MV-4-11 (cell line): Measurements from ENCODE around the gene WDFY2.

ENCODE experiments used
- DNase-seq: peaks from one replicate; lab custom pipeline; 2025; lab: John Stamatoyannopoulos, UW

Gene WDFY2

DNA sequence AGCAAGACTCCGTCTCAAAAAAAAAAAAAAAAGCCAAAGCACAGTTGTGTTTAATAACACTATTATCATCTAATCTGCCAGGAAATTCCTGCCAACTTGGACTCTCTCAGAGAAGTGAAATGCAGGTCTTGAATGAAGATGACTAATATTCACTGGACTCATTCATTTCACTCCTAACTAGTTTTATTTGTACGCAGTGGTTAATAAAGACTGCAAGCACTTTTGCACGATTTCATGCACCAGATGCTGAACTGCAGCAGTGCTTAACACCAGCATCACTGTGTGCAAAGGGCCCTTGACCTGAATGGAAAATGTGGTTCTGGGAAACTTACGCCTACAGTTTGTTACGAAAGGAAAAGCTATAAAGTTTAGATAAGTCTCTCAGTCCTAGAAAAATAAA lies 156.4 kb downstream of the WDFY2 start:
- DNase-seq, result no peak

DNA sequence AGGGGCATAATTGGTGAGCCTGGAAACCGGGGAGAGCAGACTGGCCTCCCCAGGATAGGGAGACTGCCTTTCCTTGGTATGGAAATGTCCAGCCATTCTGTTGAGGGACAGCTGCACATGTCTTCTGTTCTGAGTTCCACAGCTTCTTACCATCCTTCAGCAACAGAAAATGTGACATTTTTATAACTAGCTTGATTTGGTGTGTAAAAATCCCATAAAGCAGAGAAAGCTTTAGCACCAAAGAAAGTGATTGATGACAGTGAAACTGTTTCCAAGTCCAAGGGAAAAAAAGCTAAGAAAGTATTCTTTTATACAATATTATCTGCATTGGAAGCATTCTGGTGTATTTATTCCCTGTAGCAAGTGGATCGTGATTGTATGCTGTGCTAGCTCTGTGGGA lies 157.8 kb downstream of the WDFY2 start:
- no peak for DNase-seq

DNA sequence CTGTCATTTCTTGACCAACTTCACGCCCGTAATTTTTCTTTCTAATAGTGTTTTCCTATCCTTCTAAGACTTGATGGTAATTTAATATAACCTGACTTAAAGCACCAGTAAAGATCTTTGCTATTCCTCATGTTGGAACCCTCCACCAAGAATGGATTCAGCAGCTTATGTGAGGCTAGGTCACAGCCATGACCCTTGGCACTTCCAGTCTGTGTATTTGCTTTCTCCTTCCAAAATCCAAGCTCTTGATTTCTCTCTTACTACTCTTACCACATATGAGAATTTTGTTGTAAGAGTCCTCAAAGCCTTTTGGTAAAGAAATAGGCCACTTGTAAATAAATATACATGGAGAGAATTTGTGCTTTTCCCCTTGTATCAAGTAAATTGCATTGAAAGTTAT lies 158.3 kb downstream of the WDFY2 start:
- no peak for DNase-seq

DNA sequence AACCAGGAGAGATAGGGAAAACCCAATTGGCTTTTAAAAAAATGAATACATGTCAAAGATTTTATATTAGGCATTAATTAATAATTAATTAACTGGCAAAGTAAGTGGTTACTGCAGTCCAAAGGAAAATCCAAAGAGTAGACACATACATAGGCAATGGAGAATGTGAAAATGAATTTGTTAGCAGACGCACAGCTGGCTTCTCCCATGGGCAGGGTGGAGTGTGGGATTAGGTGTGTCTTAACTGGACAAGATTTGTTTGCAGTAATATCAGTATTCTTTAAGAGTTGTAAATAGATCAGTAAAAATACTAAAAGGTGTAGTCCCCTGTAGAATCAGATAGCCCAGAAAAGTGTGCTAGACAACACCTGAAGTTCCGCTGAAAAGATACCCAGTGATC lies 161.0 kb downstream of the WDFY2 start:
- DNase-seq, result no peak

DNA sequence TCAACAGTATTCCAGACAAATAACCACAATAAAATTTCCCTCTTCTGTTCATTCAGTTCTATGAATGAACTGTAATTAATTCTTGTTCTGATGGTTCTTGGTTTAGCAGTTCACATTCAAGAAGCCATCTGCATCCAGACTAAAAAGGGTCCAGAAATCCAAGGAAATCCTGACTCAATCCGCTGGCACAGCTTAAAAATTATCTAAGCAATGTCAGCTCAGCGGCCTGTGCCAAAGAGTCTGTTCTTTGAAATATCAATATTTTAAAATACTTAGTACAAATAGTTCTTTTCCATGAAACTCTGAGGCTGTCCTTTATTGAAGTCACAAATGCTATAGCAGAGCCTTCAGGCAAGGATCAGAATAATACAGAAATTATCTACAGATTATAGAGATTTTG lies 162.5 kb downstream of the WDFY2 start:
- no peak for DNase-seq

DNA sequence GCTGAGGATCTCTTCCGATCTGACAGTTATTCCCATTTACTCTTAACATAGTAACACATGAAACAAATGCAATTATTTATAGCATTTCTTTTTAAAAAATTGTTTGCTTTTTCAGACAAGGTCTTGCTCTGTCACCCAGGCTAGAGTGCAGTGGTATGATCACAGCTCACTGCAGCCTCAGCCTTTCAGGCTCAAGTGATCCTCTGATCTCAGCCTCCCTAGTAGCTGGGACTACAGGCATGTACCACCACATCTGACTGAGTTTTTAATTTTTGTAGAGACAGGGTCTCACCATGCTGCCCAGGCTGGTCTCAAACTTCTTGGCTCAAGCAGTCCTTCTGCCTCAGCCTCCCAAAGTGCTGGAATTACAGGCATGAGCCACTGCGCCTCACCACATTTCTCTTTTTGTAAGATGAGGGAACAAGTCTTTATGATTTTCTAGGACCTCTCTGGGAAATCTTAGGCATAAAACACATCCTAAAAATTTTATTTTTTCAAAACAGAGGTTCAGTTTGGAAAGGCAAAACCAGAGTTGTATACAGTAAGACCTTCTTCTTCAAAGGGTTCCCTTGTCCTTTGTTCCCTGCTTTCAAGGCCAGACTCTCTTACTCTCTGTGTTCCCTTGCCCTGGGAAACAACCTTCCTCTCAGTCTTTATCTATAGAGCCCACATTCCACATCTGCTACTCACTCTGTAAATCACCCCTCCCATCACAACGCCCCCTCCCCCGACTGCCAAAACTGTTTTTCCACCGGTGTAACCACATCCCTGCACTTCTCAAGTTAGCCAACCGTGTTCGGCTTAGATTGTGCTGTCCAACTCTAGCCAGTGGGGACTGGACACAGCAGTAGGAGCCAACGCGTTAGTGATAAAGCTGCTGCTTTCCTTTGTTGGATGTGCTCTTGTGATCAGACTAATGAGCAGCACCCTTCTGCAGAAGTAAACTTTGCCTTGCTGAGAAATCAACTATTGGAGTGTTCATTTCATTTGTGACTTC lies 163.5 kb downstream of the WDFY2 start:
- DNase-seq, result no peak

DNA sequence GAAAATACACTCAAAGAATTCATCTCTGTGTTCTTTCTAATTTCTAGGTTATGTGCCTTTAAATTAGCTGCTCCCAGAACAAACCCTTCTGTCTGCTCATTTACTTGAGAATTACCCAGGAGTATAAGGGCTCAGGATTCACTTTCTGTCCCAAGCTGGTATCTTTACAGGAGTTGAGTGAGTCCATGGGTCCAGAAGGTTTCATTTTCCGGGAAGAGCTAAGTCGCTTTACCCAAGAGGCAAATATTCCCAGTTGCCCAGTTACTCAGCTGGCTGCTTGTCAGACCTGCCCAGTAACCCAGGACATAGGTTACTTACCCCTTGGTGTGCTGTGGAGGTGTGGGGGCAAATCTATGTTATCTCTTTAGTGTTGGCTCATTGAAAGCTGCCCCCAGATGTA lies 172.4 kb downstream of the WDFY2 start:
- no peak for DNase-seq

DNA sequence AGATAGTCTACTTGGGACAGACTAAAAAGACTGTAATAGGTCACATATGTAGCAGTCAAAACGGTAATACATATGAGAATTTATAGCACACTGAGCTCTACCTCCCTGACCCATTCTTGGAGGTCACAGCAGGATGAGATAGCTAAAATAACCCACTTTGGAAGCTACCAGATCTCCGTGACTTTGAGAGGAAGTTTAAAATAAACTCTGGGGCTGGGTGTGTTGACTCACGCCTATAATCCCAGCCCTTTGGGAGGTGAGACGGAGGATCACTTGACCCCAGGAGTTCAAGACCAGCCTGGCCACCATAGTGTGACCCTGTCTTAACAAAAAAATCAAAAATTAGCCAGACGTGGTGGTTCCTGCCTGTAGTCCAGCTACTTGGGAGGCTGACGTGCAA lies 174.4 kb downstream of the WDFY2 start:
- no peak for DNase-seq

DNA sequence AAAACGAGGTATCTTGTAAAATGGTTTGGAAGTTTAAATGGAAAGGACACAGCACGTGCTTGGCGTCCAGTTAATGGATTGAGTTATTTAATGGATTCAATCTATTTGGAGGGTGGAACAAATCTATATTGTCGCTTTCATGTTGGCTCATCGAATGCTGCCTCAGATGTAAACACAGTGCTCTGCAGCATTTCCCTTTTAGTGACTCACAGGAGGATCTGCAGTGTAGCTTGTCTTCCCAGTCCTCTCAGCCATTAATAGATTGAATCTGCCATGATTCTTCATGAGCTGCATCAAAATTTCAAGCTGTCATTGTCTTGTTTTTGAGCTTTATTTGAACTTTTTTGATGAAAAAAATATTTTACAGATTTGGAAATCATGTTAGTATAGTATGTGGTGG lies 175.0 kb downstream of the WDFY2 start:
- DNase-seq, result peak; percentile 5

DNA sequence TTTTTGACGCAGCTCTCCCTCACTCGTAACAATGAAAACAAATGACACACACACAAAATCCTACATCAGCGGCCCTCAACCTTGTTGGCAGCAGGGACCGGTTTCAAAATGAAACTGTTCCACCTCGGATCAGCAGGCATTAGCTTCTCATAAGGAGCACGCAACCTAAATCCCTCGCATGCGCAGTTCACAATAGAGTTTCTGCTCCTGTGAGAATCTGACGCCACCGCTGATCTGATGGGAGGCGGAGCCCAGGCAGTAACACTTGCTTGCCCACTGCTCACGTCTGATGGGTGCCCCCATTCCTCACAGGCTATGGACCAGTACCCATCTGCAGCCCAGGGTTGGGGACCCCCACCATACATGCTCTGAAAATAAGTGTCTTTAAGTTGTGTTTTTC lies 176.3 kb downstream of the WDFY2 start:
- no peak for DNase-seq

DNA sequence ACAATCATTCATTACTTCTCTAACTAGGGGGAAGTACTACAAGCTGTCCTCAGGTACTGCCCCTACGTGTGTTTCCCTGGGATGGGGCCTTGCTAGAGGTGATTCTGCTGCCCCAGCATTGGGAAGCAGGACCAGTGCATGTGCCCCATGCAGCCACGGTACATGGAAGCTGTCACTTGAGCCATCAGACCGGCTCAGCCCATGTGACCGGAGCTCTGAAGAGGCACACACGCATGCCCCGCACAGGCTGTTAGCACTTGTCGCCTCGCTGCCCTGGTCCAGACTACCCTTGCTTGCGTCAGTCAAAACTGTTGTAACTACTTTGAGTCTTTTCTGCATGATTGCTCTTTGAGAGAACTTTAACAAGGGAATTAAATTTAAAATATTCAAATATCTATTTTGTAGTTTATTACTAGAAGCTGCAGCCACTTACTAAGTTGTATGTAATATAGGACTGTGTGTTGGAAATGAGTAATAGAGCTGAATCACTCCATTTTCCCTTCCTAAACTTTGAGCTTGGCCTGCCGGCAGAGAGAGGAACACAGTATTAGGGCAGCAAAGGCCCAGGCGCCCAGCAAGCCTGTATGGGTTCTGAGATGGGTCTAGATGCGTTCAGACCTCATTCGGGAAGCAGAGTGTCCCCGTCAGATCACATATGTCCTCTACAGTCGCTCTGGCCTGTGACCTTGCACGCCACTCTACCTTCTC lies 177.5 kb downstream of the WDFY2 start:
- DNase-seq, result no peak

DNA sequence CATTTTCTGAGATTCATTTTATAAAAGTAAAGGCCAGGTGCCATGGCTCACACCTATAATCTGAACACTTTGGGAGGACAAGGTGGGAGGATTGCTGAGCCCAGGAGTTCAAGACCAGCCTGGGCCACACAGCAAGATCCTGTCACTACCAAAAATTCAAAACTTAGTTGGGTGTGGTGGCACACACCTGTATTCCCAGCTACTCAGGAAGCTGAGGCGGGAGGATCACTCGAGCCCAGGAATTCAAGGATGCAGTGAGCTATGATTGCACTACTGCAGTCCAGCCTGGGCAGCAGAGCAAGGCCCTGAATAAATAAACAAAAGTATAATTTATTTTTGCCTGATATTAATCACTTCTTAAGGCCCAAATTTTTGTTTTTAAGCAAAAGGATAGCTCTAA lies 179.2 kb downstream of the WDFY2 start:
- DNase-seq, result no peak

DNA sequence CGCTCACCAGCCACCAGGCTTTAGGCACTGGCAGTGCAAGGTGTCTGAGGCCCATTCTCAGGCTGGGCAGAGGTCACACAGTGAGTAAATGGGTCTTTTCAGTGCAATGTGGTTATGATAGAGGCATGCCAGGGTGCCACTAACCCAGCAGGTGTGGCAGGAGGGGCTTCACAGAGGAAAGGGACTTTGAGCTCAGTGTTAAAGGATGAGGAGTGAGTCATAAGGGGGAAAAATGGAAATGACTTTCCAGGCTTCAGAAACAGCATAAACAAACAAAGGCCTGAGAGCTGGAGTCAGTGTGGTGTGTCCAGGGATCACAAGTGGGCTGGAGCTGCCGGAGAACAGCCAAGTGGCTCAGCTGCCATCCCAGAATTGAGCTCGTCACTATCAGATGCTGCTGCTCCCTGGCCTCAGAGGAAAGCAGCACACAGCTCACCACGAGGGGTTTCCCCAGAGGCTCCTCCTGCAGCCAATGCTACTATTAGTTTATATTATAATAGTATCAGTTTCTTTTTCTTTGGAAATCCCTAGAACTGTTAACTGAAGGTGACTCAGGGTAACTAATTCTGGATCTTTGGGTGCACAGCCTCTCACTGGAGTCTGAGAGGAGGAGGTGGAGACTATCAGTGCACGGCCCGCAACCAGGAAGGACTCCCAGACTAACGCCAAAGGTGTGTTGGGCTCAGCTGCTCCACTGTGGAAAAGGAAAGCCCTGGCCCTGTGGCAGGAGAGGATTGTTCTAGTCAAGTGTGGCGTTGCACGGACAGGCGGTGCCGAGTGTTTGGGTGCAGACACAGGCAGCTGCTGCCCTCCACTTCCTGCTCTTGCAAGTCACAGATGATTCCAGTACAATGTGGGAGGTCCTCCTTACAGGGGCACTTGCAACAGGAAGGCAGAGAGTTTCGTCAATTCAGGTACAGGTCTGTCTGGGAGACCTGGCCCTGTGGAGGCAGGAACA lies 180.2 kb downstream of the WDFY2 start:
- no peak for DNase-seq

DNA sequence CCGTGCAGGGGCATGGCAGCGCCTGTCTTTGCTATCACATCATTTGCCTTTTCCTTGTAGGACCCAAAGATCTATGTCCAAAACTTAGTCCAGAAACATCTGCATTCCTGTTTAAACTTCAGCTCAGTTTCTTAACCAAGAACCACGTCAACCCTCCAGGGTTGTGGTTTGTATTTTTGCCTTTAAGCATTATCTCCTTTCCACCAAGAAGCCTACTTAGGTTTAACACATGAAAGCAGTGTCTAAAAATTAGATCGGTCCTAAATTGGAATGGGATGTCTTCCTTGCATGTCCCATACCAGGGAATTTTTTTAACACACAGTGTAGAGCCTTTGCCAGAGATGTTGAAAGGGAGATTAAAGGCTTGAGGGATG lies 180.9 kb downstream of the WDFY2 start:
- no peak for DNase-seq

DNA sequence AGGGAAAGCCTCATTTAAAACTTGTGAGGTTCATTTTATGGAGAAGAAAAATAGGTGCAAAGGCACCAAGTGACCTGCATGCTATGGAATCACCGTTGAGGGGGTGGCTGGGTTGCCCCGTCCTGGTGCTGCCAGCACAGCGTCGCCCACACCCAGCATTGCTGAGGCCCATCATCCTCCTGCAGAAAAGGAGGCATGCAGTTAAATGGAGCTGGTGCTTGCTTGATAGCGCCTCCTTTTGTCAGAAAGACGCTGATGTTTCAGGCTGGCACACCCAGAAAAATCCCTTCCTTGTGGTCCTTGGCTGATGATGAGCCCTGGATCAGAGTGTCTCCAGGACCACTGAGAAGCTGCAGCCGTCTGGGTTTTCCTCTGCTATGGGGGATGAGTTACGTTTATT lies 182.8 kb downstream of the WDFY2 start:
- DNase-seq, result no peak

DNA sequence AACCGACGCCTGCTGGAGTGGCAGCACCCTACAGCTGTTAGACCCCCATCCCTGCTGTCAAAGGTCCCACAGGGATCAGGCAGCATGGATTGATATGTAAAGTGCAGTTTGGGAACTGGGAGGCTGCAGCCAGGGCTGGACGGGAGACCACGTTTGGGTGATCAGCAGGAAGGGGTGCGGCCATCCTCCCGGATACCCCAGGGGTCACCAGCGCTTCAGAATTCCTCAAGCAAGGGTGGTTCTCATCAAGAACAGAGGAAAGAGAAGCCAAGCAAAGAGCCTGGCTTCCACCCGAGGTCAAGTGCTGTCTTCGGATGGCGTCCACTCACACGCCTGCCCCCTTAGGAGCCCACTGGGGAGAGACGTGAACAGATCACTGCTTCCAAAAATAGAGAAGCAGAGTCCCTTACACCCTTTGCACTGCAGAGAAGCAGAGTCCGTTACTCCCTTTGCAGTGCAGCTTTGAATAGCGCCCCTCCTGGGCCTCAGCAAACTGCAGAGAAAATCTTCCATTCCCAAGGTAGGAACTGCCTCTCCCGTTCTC lies 184.2 kb downstream of the WDFY2 start:
- no peak for DNase-seq

DNA sequence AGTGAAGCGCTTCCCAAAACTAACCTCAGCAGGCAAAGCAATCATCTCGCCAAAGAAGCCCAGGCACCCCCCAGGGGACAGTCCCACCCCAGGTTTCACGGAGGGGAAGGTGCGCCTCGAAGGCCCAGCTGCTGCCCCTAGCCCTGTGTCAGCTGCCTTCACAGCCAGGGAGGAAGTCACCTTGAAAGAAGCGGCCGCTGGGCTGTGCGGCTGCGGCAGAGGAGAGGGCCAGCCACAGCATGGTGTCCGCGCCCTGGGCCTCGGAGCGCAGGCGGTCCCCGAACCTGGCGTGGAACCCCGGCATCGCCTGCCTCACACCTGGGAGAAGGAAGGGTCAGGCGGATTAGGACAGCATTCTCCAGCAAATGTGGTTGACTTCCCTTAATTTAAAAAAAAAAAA lies 184.7 kb downstream of the WDFY2 start:
- DNase-seq, result no peak

DNA sequence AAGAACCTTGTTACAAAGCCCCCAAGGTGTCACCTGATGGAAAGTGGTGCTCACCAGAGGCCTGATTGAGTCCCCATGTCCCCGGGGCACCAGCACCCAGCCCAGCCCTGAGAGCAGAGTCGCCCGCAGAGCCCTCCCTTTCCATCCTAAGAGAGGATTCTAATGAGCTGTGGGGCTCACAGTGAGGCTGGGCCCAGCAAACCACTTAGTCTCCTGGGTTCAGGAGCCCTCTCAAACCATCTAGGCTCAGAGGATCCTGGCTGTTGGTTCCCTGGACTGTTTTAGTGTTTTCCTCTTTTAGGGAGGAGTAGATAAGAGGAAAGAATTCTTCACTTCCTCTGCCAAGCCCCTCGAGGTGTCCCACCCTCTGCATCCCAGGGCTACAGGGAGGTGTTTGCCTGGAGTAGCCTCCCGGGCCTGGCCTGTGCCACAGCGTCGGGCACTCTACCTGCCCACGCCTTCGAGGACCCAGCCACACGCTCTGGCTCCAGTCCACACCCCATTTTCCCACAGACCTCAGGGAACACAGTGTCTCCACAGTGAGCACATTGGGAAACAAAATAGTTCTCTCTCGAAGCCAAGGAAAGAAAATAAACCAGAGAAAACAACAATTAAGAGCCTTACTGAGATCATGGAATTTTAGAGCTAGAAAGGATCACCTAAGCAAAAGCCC lies 185.3 kb downstream of the WDFY2 start:
- DNase-seq, result no peak

DNA sequence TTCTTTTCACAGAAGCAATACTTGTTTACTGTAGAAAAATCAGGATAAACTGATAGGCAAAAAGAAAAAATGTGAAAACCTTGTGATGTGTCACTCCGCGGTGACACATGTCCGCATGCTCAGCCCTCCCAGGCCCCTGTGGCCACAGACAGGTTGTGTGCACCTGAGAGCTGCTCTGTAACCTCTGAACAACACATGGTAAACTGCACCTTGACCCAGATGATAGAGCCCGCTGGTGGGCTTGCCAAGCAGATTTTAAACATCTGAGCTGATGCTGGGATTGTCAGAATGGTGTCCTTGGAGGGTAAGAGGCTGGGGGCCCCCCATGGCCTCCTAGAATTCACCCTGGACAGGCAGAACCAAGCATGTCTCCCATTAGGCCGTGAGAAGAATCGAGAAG lies 185.9 kb downstream of the WDFY2 start:
- DNase-seq, result no peak

DNA sequence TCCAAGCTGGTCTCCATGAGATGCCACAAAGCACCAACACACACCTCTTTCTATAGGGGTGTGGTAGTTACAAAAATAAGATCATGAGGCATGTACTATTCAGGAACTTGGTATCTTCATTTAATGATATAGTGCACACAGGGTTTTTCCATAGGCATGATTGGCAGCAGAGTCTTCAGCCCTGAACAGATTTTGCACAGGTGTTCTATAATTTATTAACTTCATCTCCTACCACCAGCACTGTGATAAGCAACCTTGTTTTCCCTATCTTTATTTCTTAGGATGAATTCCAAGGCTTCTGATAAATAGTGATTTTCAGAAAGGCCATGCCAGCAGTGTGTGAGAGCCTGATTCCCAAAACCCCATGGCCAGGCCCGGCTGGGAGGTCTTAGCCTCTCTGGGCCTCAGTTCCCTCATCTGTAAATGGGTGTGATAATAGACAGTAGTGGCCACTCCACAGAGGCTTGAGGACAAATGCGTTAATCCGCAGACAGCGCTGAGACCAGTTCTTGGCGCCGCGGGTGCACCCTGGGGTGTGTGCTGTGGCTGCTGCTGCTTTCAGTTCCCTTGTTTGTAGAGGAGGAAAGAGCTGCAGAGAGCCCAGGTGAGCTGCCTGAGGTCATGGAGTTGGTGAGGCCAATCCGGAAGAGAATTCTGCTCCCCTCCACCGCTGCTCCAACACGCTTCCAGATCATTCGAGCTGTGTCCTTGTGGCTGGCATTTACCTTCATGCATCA lies 186.6 kb downstream of the WDFY2 start:
- DNase-seq, result peak; percentile 61
